Transverse colon (tissue), 4 donors: ENCODE data around the gene ENHO.

Experiments
- CTCF ChIP-seq, 5 experiments: fragments of 200-600 bp in 3 of 5; fragments of 450-650 bp in 2 of 5; sonication (generic) in 3 of 5; IDR thresholded peaks; 1 replicate in 2 of 5; 2 replicates in 3 of 5; pipeline ENCODE4 v1.5.1; 2016 to 2017; ENCODE audit warnings: antibody characterized with exemption in 5 of 5, inconsistent platforms in 3 of 5, mild to moderate bottlenecking in 2 of 5, moderate library complexity in 1 of 5
- POLR2AphosphoS5 ChIP-seq, 3 donors: sonication (generic); formaldehyde crosslinking; IDR thresholded peaks; one replicate each; pipeline ENCODE4 v1.6.1; 2016; ENCODE audit warnings: antibody characterized with exemption in 3 of 3

- TF ChIP-seq CTCF (IDR thresholded peaks at IDR 0.05) (no peak), POLR2AphosphoS5 (IDR thresholded peaks at IDR 0.05) (no peak)
Observed at GRCh38 chr9:34544035-34544434, 21.2 kb upstream of the ENHO start.
